K562 (cell line): Measurements from ENCODE around the gene BCAS3. TPM values are rescaled to one million over a fixed set of nuclear protein-coding genes. Genes with fewer than 3 reads are reported as not detected.

Source experiments
- ATAC-seq: fragments of 200-7000 bp; cut with Tn5 transposase; 3 replicates; pipeline ENCODE4 v1.9.1; 2020; ENCODE audit warnings: moderate library complexity
- BruUV-seq: library from RNA; stranded (reverse); fragments of 400-500 nt; replicated peaks from 2 replicates; lab custom pipeline; 2021; lab: Mats Ljungman, UMichigan
- CTCF ChIA-PET: fragments of 300-600 bp; formaldehyde crosslinking; extraction: SDS; loops from one replicate; lab custom pipeline; 2021; ENCODE audit warnings: low intra/inter-chr PET ratio; lab: Yijun Ruan, JAX
- POLR2A ChIA-PET: fragments of 300-600, 350-650 bp; sonication (Branson Sonifier 250); formaldehyde crosslinking; extraction: SDS; loops from one replicate; lab custom pipeline; 2021; ENCODE audit warnings: antibody characterized with exemption, inconsistent platforms; lab: Yijun Ruan, JAX
- DNase-seq, 4 experiments: peaks; one replicate each; pipeline versions ENCODE4 v3.0.0 to v3.0.0-alpha.2; 2011 to 2018; ENCODE audit warnings: low spot score in 3 of 4, mixed read lengths in 3 of 4; ENCODE audit errors: extremely low read depth in 1 of 4
- FAIRE-seq: peaks from 2 replicates; lab custom pipeline; 2011; peaks lifted over from hg19 to GRCh38; lab: Jason Lieb, UNC
- H2AFZ ChIP-seq: 2 replicates; pipeline ENCODE4 v1.6.0; 2011; ENCODE audit warnings: low read depth, low read length, control low read depth, inconsistent platforms
- H3K27ac ChIP-seq: fragments of 200-600 bp; 3 replicates; pipeline ENCODE4 v1.8.0; 2011; ENCODE audit warnings: low read depth, mild to moderate bottlenecking, control low read depth, inconsistent platforms, low read length, moderate library complexity, mixed read lengths; ENCODE audit errors: extremely low read depth
- H3K27me3 ChIP-seq, 2 experiments: fragments of 300-600 bp in 1 of 2; 2 replicates in 1 of 2; 3 replicates in 1 of 2; pipeline versions ENCODE4 v1.6.0 to v1.8.0; 2011; ENCODE audit warnings: inconsistent platforms in 2 of 2, low read length in 2 of 2, mild to moderate bottlenecking in 1 of 2, mixed read lengths in 1 of 2, moderate library complexity in 1 of 2; ENCODE audit not compliant: control insufficient read depth in 2 of 2, insufficient read depth in 2 of 2
- H3K36me3 ChIP-seq: fragments of 300-600 bp; 3 replicates; pipeline ENCODE4 v1.8.0; 2011; ENCODE audit warnings: mild to moderate bottlenecking, low read length, inconsistent platforms; ENCODE audit not compliant: control insufficient read depth, insufficient read depth
- H3K4me1 ChIP-seq, 2 experiments: fragments of 200-600 bp in 1 of 2; replicated peaks in 1 of 2; 2 replicates in 1 of 2; 3 replicates in 1 of 2; pipeline versions ENCODE4 v1.5.1 to v1.8.0; 2011; ENCODE audit warnings: inconsistent platforms in 2 of 2, low read length in 2 of 2, mild to moderate bottlenecking in 1 of 2, mixed read lengths in 1 of 2, moderate library complexity in 1 of 2; ENCODE audit not compliant: control insufficient read depth in 2 of 2, insufficient read depth in 2 of 2
- H3K4me2 ChIP-seq: 2 replicates; pipeline ENCODE4 v1.6.1; 2011; ENCODE audit warnings: low read length, control low read depth, inconsistent platforms, mixed read lengths; ENCODE audit not compliant: insufficient read depth
- H3K4me3 ChIP-seq: fragments of 200-600 bp; sonication (generic), shearing (Covaris generic); 2 replicates; pipeline ENCODE4 v1.5.1; 2016; ENCODE audit warnings: control low read depth, inconsistent platforms
- H3K79me2 ChIP-seq: fragments of 200-600 bp; 3 replicates; pipeline ENCODE4 v1.8.0; 2011; ENCODE audit warnings: low read length, inconsistent platforms; ENCODE audit not compliant: control insufficient read depth, insufficient read depth
- H3K9ac ChIP-seq, 2 experiments: 2 replicates each; pipeline versions ENCODE4 v1.6.0 to v1.6.1; 2011; ENCODE audit warnings: low read depth in 2 of 2, low read length in 2 of 2, control low read depth in 1 of 2, inconsistent platforms in 1 of 2, mild to moderate bottlenecking in 1 of 2, mixed read lengths in 1 of 2; ENCODE audit not compliant: insufficient read depth in 1 of 2
- H3K9me1 ChIP-seq: one replicate; pipeline ENCODE4 v1.6.0; 2011; ENCODE audit warnings: inconsistent platforms, mild to moderate bottlenecking, low read length, moderate library complexity; ENCODE audit not compliant: control insufficient read depth, insufficient read depth
- H3K9me3 ChIP-seq: replicated peaks from 2 replicates; pipeline ENCODE4 v1.5.1; 2011; ENCODE audit warnings: low read depth, low read length, inconsistent platforms; ENCODE audit not compliant: control insufficient read depth, insufficient read depth
- H4K20me1 ChIP-seq: replicated peaks from 2 replicates; pipeline ENCODE4 v1.6.1; 2011; ENCODE audit warnings: low read length, inconsistent platforms, mixed read lengths; ENCODE audit not compliant: control insufficient read depth, insufficient read depth
- CEBPG ChIP-seq, 3 experiments: fragments of 200-800 bp in 1 of 3; sonication (Bioruptor generic) in 1 of 3; sonication (generic) in 1 of 3; formaldehyde crosslinking in 1 of 3; IDR thresholded peaks in 2 of 3; conservative IDR thresholded peaks in 1 of 3; 2 replicates each; pipeline versions ENCODE4 v1.6.1 to v1.8.0; 2016 to 2022; ENCODE audit warnings: missing compliant biosample characterization in 2 of 3, missing genetic modification characterization in 2 of 3, mild to moderate bottlenecking in 1 of 3, missing genetic modification reagents in 1 of 3
- EHMT2 ChIP-seq: fragments of 450-650 bp; IDR thresholded peaks from 2 replicates; pipeline ENCODE4 v1.6.1; 2018; ENCODE audit warnings: antibody characterized with exemption
- ILK ChIP-seq: fragments of 450-650 bp; IDR thresholded peaks from 2 replicates; pipeline ENCODE4 v1.6.1; 2016; ENCODE audit warnings: missing genetic modification characterization, low read depth, mild to moderate bottlenecking, missing compliant biosample characterization, moderate library complexity, borderline replicate concordance
- MCM2 ChIP-seq: fragments of 450-650 bp; IDR thresholded peaks from 2 replicates; pipeline ENCODE4 v1.6.1; 2017; ENCODE audit warnings: low read depth, mild to moderate bottlenecking
- MTA1 ChIP-seq: fragments of 450-650 bp; IDR thresholded peaks from 2 replicates; pipeline ENCODE4 v1.6.1; 2017; ENCODE audit warnings: borderline replicate concordance
- MYNN ChIP-seq, 2 experiments: sonication (generic); formaldehyde crosslinking in 1 of 2; IDR thresholded peaks; 2 replicates each; pipeline versions ENCODE4 v1.5.0 to v1.6.1; 2016 to 2020; ENCODE audit warnings: antibody characterized with exemption in 1 of 2, missing genetic modification reagents in 1 of 2
- PTBP1 ChIP-seq: fragments of 200-400 bp; formaldehyde crosslinking; IDR thresholded peaks from 2 replicates; pipeline ENCODE4 v1.6.1; 2017; ENCODE audit warnings: low read depth, low read length
- SMAD4 ChIP-seq: fragments of 250-450 bp; sonication (Bioruptor Pico); conservative IDR thresholded peaks from 2 replicates; pipeline ENCODE4 v1.8.0; 2021; ENCODE audit warnings: inconsistent platforms, mild to moderate bottlenecking, moderate library complexity
- SNAPC5 ChIP-seq: fragments of 250-450 bp; sonication (Bioruptor Pico); IDR thresholded peaks from 2 replicates; pipeline ENCODE4 v1.8.0; 2021; ENCODE audit warnings: moderate library complexity, mild to moderate bottlenecking, inconsistent platforms
- SRSF3 ChIP-seq: fragments of 200-400 bp; formaldehyde crosslinking; IDR thresholded peaks from 2 replicates; pipeline ENCODE4 v1.6.1; 2016; ENCODE audit warnings: mild to moderate bottlenecking, low read length, moderate library complexity; ENCODE audit not compliant: insufficient read depth
- TAF9B ChIP-seq: fragments of 450-650 bp; IDR thresholded peaks from 2 replicates; pipeline ENCODE4 v1.6.1; 2018; ENCODE audit warnings: mild to moderate bottlenecking; ENCODE audit not compliant: partially characterized antibody
- ZBTB2 ChIP-seq: fragments of 450-650 bp; IDR thresholded peaks from 2 replicates; pipeline ENCODE4 v1.6.1; 2016; ENCODE audit warnings: antibody characterized with exemption
- ZFP1 ChIP-seq: fragments of 450-650 bp; formaldehyde crosslinking; IDR thresholded peaks from 2 replicates; pipeline ENCODE4 v1.4.0; 2020; ENCODE audit warnings: mild to moderate bottlenecking, mixed read lengths
- ZNF316 ChIP-seq: fragments of 450-650 bp; IDR thresholded peaks from 2 replicates; pipeline ENCODE4 v1.6.1; 2016
- ZNF408 ChIP-seq: fragments of 250-450 bp; sonication (Bioruptor Pico); IDR thresholded peaks from 2 replicates; pipeline ENCODE4 v1.4.0; 2020; ENCODE audit warnings: low read depth, mild to moderate bottlenecking, moderate library complexity
- WGBS: fragments of 100-300 bp; shearing (Covaris generic); methylation state at CpG from one replicate; pipeline ENCODE4 v1.1.6; 2016; ENCODE audit warnings: low coverage, mixed read lengths; ENCODE audit not compliant: insufficient coverage; ENCODE audit errors: missing lambda C conversion rate; 5-methylcytosine and 5-hydroxymethylcytosine counted together
- in situ Hi-C: fragments of 300-500 bp; cut with MboI; formaldehyde crosslinking; loops from 4 replicates; pipeline ENCODE4 v1.15.0; 2018; ENCODE audit warnings: inconsistent platforms, mixed read lengths
- intact Hi-C: fragments of 100-400 bp; cut with micrococcal nuclease; formaldehyde crosslinking; loops from 2 replicates; pipeline ENCODE4 v1.14.2; 2022
- polyA plus RNA-seq, 8 experiments: library from polyadenylated mRNA; depleted of rRNA in 4 of 8; stranded (reverse) in 5 of 8; unstranded in 3 of 8; fragments of >200 nt; fragmentation: Nextera tagmentation in 2 of 8; fragmentation: Illumina TruSeq in 1 of 8; extraction: Ambion mirVana in 2 of 8; extraction: Trizol in 1 of 8; gene quantifications; 2 replicates each; pipeline versions ENCODE4 v1.2.1 to v1.2.3, GENCODE V29; 2011 to 2014; ENCODE audit warnings: inconsistent platforms in 1 of 8, missing spikeins in 1 of 8
- total RNA-seq, 7 experiments: library from RNA; depleted of rRNA in 6 of 7; stranded (reverse); fragments of >200 nt in 6 of 7; fragmentation: Illumina TruSeq in 2 of 7; extraction: Trizol in 2 of 7; gene quantifications; 2 replicates each; pipeline versions ENCODE4 v1.2.1 to v1.2.3, GENCODE V29; 2011 to 2021; ENCODE audit warnings: low replicate concordance in 1 of 7

BCAS3 gene
- total and polyA plus RNA-seq, 9 of the 15 experiments (the other 6 are each of a cell fraction or from before 2014, with no cell fraction given) = 1.9 to 5.5 (median 3.5) TPM

- FAIRE-seq = no peak
- Histone ChIP-seq H3K27ac (no peak overlapping the region), H3K4me1 (no peaks in the 10 kb centered on the region), H3K9ac (no peak overlapping the region), H4K20me1 (no peaks in the 10 kb centered on the region), H3K27me3 (no peaks in the 10 kb centered on the region), H3K36me3 (no peaks in the 10 kb centered on the region), H3K79me2 (no peaks in the 10 kb centered on the region), H3K9me1 (no peaks in the 10 kb centered on the region), H3K9me3 (no peaks in the 10 kb centered on the region), H3K4me3 (no peak overlapping the region), H3K4me2 (no peak overlapping the region), H2AFZ (no peak overlapping the region)
- in situ Hi-C loops = no loop called here
- DNase-seq = no peak
- 12% methylated on average over 1 of the region's 1 CpG for WGBS
- intact Hi-C loops = no loop called here
- TF ChIP-seq ZFP1 (CRISPR knock-in tag) (peak; percentile 76; the same call in 1 of the 2 replicates), SMAD4 (CRISPR knock-in tag) (no peak), MCM2 (no peak), EHMT2 (no peak), ILK (tag) (no peak), SNAPC5 (CRISPR knock-in tag) (no peak), TAF9B (no peak), ZNF408 (CRISPR knock-in tag) (no peak), ZBTB2 (no peak), MYNN (IDR thresholded peaks at IDR 0.05) (no peak), MYNN (CRISPR knock-in tag; IDR thresholded peaks at IDR 0.05) (no peak), ZNF316 (peak; percentile 41), SRSF3 (no peak), CEBPG (CRISPR knock-in tag; IDR thresholded peaks at IDR 0.05) (no peak), CEBPG (tag; conservative IDR thresholded peaks at IDR 0.05 in 1 of 2, IDR thresholded peaks at IDR 0.05 in 1 of 2) (no peak), PTBP1 (no peak), MTA1 (no peak)
- no TSS peak for BruUV-seq
- CTCF ChIA-PET = no interaction called here
- no peak for ATAC-seq
- POLR2A ChIA-PET = interaction anchor here (1.1 kb wide), 1 partner anchor 11 kb away, joined by 3 read pairs; no protein-coding TSS in a partner anchor
Observed at GRCh38 chr17:61116577-61116976, 438.9 kb downstream of the BCAS3 start.
